HG03342 (cell line): Measurements from ENCODE around the gene IL24.
"Not testable (repeated sequence)": the region's sequence is repeated elsewhere in the genome, so short reads cannot be mapped to it uniquely, and the experiment has no call there.

ENCODE experiments used
- ATAC-seq: cut with Tn5 transposase; IDR thresholded peaks from one replicate; pipeline ENCODE4 v1.9.1; 2021; ENCODE audit warnings: mild to moderate bottlenecking, moderate library complexity; ENCODE audit not compliant: unreplicated experiment

The IL24 gene, protein sequence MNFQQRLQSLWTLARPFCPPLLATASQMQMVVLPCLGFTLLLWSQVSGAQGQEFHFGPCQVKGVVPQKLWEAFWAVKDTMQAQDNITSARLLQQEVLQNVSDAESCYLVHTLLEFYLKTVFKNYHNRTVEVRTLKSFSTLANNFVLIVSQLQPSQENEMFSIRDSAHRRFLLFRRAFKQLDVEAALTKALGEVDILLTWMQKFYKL

DNA sequence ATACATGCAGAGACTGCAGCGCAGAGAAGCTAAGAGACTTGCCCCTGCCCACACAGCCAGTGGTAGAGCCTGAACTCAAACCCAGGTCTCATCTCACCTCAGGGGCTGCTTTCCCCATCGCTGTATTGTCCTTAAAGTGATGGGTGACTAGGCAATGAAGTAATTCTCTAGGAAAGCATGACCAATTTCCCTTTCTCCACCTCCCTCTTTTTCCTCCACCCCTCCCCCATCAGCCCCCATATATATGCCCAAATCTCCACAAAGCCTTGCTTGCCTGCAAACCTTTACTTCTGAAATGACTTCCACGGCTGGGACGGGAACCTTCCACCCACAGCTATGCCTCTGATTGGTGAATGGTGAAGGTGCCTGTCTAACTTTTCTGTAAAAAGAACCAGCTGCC is at the start of gene IL24:
Gene IL24, plus strand, starts transcription at position 269 of the 400 bp plus-strand sequence. CDS start 390 bp downstream, outside the sequence.
- no peak for ATAC-seq

DNA sequence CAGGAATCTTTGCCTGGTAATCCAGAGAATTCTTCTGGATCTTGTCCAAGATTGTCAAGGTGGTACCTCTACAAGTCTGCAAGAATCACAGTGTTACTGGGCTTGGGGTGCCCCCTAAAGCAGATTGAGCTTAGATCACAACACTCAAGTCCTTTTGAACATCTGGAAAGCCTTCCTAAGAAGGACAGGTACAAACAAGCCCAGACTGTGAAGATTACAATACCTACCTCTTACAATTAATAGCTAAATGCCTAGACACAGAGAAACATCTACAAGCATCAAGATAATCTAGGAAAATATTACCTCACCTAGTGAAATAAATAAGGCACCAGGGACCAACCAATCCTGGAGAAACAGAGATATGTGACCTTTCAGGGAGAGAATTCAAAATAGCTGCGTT is 49.3 kb upstream of the IL24 start:
- no peak for ATAC-seq

DNA sequence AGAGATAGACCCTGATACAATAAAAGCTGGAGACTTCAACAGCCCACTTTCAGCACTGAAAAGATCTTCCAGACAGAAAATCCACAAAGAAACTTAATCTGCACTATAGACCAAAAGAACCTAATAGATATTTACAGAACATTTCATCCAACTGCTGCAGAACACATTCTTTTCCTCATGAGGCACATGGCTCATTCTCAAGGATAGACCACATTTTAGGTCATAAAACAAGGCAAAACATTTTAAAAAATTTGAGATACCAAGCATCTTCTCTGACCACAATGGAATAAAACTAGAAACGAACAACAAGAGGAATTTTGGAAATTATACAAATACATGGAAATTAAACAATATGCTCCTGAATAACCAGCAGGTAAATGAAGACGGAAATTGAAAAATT is 46.8 kb upstream of the IL24 start:
- no peak for ATAC-seq

DNA sequence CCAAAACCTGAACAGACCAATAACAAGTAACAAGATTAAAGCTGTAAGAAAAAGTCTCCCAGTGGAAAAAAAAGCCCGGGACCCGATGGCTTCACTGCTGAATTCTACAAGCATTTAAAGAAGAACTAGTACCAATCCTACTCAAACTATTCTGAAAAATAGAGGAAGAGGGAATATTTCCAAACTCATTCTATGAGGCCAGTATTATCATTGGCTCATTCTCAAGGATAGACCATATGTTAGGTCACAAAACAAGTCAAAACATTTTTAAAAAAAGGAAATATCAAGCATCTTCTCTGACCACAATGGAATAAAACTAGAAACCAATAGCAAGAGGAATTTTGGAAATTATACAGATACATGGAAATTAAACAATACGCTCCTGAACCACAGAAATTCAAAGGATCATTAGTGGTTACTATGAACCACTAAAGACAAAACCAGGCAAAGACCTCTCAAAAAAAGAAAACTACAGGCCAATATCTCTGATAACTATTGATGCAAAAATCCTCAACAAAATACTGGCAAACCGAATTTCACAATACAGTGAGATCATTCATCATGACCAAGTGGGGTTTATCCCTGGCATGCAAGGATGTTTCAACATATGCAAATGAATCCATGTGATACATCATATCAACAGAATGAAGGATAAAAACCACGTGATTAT is 45.8 kb upstream of the IL24 start:
- no peak for ATAC-seq

DNA sequence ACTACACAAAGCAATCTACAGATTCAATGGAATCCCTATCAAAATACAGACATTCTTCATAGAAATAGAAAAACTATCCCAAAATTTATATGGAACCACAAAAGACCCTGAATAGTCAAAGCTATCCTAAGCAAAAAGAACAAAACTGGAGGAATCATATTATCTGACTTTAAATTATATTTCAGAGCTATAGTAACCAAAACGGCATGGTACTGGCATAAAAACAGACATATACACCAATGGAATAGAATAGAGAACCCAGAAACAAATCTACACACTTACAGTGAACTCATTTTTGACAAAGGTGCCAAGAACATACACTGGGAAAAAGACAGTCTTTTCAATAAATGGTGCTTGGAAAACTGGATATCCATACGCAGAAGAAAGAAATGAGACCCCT is 44.6 kb upstream of the IL24 start:
- not testable (repeated sequence) for ATAC-seq

DNA sequence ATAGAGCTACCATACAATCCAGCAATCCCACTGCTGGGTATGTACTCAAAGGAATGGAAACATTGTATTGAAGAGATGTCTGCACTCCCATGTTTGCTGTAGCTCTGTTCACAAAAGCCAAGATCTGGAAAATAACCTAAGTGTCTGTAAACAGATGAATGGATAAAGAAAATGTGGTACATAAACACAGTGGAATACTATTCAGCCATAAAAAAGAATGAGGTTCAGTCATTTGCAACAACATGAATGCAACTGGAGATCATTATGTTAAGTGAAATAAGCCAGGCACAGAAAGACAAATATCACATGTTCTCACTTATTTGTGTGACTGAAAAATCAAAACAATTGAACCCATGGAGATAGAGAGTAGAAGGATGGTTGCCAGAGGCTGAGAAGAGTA is 43.5 kb upstream of the IL24 start:
- not testable (repeated sequence) for ATAC-seq

DNA sequence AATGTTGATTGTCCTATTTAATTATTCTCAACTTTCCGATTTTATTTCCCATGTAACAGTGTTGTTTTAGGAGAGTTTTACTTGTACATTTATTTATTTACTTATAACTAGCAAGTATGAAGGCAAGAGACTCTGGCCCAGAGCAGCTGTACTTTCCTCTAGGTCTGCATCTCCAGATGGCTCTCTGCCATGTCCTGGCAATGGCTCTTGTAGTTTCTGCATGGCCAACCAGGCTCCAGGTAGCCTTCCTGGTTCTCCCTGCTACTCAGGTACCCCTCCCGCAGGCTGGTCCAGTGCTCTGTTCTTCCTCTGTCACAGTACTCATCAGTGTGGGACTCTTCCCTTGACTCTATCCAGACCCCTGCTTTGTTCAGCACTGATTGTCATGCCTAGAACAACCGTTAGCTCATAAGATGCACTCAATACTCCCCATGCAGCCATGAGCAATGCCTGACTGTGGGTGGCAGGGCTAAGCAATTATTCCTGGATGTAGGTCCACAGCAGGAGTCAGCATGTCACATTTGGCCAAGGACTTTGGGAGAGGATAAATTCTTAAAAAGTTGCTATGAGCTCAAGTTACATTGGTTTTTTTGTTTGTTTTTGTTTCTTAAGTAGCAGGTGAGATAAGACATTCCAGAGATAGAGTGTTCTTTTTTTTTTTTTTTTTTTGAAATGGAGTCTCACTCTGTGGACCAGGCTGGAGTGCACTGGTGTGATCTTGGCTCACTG is 42.7 kb upstream of the IL24 start:
- ATAC-seq, result no peak

DNA sequence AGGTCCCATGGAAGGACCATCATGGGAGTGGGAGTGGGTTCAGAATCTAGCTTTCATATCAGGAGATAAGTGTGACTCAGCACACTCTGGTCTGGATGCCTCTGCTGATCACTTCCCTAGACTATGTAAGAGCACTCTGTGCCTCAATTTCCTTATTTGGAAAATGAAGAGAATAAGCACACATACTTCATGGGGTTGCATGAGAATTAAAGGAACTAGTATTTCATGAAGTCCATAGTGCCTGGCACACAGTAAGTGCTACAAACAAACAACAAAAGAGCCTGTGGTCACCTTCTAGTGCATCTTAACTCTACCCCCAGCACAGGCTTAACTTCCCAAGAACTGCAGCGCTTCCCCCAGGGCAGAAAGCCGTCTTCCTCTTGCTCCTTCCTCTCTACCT is 41.4 kb upstream of the IL24 start:
- ATAC-seq, result no peak

DNA sequence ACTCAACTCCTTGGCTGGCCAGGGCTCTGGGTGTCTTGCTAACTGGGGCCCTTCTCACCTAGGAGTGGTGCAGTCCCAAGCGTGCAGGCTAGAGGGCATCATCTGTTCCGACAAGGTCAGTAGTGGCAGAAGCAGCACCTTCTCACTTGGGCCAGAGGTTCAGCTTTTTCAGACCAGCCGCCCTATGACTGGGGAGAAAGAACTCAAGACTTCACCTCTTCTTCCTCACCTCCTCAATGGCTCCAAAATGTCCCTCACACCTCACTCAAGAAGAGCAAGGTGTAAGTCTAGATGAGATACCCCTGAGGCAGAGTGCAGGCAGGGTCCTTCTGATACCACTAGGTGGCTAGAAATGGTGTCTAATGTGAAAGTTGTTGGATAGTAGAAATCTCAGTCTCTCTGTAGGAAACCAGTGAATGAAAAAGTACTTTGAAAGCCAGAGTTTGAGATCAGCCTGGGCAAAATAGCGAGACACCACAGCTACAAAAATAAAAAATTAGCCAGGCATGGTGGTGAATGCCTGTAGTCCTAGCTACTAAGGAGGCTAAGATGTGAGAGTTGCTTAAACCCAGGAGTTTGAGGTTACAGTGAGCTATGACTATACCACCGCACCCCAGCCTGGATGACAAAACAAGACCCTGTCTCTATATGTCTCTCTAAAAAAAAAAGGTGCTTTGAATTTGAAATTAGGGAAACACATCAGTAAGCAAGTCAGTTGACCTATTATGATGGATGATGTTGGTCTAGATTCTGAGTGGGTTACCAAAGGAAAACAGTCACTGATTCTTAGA is 40.4 kb upstream of the IL24 start:
- ATAC-seq, result no peak

DNA sequence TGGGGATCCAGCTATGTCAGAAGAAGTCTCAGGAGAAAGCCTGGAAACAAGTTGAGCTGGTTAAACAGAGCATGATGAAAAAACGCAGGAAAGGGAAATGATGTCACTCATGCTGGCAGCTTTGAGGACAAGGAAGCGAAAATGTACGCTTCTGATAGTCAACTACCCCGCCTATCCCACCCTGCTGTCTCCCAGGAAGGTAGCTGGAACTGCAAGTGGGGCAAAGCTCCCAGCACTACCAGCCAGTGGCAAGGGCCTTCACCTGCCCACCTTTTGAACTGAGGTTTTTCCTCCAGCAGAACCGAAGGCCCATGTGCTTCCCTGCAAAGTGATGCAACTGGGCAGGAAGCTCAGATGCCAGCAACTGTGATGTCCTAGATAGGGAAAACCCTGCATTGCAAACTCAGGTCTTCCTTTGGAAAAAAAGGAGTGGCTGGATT is 38.1 kb upstream of the IL24 start:
- ATAC-seq, result no peak

DNA sequence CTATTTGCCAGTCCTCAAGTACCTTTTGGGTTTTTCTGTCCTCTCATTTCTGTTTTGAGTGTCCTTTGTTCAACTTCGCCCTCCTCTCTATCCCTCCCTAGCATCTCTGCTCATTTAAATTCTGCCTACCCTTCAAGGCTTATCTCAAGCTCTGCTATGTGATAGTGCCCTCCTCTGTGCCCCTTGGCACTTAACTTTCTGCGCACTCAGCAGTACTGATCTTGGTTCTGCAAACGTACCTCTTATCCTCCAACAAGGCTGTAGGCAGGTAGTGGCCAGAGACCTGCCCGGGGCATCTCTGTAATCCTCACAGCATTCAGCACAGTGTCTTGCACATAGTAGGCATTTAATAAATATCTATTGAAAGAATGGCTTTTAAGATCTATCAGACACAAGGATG is 37.1 kb upstream of the IL24 start:
- ATAC-seq, result no peak

DNA sequence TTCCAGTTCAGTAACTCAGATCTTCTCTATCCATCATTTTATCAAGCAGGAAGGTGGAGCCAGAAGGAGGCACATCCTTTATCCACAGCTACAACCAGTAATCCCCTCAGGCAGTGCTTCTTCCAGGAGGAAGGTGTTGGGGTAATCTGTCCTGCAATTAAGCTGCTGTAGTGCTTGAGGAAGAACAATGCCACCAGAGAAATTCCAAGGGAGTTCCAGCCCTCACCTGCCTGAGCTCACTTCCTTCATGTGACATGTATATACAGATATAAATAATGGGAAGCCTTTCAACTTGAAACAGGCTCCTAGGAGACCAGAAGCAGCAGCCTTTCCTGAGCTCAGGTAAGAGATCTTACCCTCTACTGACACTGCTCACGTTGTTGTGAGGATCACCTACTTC is 34.0 kb upstream of the IL24 start:
- ATAC-seq, result no peak

DNA sequence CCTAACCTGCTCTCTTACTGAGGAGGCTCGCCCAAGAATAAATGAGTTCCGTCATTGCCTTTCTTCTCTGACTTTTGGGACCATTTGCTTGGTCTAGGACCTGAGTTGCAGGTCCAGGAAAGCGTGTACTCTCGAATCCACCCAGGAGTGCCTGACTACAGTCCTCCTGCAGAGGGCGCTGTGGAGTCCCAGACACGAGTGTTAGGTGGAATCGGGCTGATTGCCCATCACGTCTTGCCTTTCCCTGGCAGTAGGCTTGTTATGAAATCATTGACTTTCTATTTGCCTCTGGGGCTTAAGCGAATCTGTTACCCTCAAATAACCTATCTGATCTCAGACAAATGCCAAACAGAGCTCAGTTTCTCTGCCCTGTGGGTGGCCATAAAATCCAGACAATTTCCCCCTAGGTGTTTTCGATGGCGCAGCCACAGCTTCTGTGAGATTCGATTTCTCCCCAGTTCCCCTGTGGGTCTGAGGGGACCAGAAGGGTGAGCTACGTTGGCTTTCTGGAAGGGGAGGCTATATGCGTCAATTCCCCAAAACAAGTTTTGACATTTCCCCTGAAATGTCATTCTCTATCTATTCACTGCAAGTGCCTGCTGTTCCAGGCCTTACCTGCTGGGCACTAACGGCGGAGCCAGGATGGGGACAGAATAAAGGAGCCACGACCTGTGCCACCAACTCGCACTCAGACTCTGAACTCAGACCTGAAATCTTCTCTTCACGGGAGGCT is 32.1 kb upstream of the IL24 start, which contains the start of gene IL20:
Gene IL20, plus strand, starts transcription at position 685 of the 733 bp plus-strand sequence. CDS start 230 bp downstream, outside the sequence.
- no peak for ATAC-seq

DNA sequence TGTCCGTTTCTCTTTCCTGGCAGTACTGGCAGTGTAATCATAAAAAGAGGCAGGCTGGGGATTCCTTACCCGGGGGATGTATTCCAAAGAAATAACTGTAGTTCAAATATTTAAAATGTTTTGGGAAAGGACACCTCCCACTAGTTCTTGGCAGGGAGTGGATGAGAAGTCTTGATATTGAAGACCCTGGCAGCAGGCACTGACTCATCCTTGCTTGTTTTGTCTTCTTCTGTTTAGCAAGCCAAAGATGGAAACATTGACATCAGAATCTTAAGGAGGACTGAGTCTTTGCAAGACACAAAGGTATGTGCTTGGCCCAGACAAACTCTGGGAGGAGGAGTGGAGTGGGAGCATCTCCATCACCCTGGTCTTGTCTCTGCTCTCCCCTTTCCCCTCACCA is 31.2 kb upstream of the IL24 start:
- ATAC-seq, result no peak

DNA sequence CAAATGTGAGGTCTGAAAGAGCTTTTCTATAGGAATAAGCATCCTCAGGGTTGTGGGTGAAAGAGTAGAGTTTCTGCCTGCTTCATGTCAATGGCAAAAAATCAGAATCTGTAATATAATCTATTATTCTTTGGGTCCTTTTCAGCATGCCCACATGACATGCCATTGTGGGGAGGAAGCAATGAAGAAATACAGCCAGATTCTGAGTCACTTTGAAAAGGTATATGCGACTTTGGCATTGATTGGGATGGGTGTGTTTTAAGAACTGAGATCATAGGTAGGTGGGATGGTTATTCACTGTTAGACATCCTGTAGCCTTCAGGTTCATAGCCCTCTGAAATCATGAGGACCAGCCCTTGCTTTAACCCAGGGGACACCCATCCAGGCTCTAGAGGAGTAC is 30.0 kb upstream of the IL24 start:
- ATAC-seq, result no peak

DNA sequence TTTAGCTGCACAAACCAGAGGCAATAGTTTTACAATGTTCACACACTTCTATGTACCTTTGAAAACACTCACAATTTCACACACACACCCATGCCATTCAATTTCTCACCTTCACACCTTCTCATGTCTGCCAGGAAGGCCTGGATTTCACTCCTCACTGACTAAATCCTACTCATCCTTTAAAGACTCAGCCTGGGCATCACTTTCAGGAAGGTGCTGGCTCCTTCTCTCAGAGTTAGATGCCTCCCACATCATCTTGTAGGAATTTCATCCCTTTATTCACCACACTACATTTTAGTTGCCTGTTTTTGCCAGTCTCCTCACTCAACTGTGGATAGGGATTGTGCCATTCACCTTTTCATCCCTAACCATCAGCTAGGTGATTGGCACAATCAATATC is 29.5 kb upstream of the IL24 start:
- no peak for ATAC-seq

DNA sequence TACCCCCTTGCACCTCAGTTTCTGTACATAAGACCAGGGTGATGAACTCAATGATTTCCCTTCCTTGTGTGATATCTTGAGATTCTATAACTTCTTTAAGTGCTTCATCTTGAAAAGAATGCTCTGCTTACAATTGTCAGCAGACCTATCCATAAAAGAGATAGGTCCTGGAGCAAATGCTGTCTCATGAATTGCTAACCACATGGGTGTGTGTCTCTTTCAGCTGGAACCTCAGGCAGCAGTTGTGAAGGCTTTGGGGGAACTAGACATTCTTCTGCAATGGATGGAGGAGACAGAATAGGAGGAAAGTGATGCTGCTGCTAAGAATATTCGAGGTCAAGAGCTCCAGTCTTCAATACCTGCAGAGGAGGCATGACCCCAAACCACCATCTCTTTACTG is 29.0 kb upstream of the IL24 start:
- ATAC-seq, result no peak

DNA sequence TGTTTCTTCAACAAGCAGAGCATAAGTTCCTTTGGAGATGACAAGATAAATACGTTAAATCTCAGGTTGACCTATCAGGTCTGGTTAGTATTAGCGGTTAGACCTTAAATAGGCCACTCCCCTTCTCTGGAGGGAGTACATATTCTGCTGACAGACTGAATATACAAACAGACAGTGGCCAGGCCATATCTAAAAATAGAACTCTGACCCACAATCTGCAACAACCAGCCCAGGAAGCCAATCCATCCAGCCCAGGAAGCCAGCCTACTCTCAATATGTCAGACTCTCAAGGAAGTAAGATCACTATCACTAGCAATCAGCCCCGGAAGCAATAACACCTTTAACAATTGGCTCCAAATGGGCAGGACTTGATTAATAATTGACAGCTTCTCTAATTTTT is 25.1 kb upstream of the IL24 start:
- no peak for ATAC-seq

DNA sequence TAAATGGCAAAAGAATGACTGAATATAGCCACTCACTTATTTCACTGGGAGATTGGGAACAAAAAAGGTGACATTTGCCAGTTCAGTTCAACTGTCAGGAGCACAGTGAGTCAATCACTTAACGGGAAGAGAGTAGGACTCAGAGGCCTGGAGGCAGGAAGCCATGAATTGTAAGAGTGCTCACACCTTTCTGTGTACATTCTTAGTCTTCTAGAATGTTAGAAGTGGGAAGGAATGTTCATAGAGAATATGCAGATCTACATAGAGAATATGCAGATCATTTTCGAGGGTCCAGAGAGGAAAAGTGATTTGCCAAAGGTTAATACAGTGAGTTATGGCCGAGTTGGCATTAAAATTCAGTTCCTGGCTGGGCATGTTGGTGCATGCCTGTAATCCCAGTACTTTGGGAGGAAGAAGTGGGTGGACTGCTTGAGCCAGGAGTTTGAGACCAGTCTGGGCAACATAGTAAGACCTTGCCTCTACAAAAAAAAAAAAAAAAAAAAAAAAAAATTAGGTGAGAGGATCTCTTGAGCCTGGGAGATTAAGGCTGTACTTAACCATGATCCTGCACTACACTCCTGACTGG is 23.5 kb upstream of the IL24 start:
- no peak for ATAC-seq

DNA sequence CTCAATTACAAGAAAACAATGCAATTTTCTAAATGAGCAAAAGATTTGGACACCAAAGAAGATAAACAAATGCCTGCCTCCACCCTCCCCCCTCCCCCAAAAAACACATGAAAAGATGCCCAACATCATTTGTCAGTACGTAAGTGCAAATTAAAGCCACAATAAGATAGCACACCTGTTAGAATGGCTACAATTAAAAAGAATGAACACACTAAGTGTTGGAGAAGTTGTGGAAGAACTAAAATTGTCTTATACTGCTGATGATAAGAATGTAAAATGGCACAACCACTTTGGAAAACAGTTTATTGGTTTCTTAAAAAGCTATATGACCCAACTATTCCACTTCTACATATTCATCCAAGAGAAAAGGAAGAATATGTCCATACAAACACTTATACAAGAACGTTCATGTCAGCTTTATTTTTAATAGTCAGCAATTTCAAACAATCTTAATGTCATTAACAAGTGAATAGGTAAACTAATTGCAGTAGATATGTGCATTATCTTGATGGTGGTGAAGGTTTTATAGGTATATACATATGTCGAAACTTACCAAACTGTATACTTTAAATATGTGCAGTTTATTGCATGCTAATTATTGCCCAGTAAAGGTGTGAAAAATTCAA is 21.4 kb upstream of the IL24 start:
- ATAC-seq, result no peak
